GM13977 (cell line): ENCODE data around the gene ATP13A4.

Experiments
- DNase-seq: peaks from one replicate; pipeline ENCODE4 v3.0.0; 2012; ENCODE audit warnings: low spot score
- in situ Hi-C: fragments of 300-500 bp; cut with MboI; formaldehyde crosslinking; loops from one replicate; pipeline ENCODE4 v1.12.0; 2022; ENCODE audit warnings: low sequenced_read_pairs, low pct_unique_long_range_greater_than_20kb, mixed read lengths, inconsistent platforms; ENCODE audit not compliant: unreplicated experiment
- TF ChIP-seq, protein P1 (sequence below): IDR thresholded peaks from 2 replicates; pipeline ENCODE4 v1.5.1; 2012; ENCODE audit warnings: mild to moderate bottlenecking, control low read depth; ENCODE audit not compliant: insufficient read depth; ENCODE audit errors: extremely low read depth, missing control alignments

Gene ATP13A4

DNA sequence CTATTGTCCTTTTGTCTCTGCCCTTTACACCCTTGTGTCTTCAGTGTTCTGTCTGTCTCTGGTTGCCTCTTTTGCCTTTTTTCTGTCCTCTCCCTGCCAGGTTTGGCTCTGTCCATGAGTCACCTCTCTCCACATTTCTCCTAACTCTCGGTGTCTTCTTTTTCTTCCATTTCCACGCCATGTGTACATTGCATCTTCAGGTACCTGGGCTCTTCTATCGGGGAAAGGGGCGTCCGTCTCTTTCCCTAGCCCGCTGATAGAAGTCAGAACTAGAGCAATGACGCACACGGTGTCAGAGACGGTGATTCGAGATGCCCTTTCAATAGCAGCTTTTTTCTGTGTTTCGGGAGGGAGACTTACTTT is 39.0 kb upstream of the ATP13A4 start:
- in situ Hi-C loops: no loop called here
- peak; percentile 50 for DNase-seq
- TF ChIP-seq, protein P1, sequence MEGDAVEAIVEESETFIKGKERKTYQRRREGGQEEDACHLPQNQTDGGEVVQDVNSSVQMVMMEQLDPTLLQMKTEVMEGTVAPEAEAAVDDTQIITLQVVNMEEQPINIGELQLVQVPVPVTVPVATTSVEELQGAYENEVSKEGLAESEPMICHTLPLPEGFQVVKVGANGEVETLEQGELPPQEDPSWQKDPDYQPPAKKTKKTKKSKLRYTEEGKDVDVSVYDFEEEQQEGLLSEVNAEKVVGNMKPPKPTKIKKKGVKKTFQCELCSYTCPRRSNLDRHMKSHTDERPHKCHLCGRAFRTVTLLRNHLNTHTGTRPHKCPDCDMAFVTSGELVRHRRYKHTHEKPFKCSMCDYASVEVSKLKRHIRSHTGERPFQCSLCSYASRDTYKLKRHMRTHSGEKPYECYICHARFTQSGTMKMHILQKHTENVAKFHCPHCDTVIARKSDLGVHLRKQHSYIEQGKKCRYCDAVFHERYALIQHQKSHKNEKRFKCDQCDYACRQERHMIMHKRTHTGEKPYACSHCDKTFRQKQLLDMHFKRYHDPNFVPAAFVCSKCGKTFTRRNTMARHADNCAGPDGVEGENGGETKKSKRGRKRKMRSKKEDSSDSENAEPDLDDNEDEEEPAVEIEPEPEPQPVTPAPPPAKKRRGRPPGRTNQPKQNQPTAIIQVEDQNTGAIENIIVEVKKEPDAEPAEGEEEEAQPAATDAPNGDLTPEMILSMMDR: no peak

DNA sequence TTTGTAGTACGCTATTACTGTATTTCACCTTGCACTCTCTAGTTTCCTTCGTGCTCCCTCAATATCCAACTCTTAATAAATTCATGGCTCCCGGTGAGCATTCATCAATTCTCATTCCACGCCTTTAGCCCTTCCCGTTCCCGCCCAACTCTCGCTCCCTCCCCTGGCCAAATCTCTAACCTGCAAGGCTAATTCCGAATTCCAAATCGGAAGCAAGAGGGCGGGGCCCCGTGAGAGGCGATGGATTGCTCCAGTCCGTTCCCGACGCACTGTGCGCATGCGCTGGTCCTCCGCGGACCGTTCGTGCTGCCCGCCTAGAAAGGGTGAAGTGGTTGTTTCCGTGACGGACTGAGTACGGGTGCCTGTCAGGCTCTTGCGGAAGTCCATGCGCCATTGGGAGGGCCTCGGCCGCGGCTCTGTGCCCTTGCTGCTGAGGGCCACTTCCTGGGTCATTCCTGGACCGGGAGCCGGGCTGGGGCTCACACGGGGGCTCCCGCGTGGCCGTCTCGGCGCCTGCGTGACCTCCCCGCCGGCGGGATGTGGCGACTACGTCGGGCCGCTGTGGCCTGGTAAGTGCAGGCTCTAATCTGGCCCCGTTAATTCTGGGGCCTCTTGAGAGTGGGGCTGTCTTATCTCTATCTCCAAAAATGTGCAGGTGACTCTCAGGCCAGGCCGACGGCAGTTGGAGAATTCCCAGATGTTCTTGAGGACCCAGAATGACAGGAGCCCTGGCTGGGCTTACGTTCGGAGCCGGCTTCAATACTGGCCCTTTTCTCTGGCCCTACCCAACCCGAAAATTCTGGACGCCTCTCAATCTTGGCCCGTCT is 38.4 kb upstream of the ATP13A4 start, which contains the start of gene OPA1:
Gene OPA1, plus strand, starts transcription at position 368 of the 827 bp plus-strand sequence. Its CDS starts 170 bp downstream, at position 538.
- in situ Hi-C loops: no loop called here
- TF ChIP-seq, protein P1: no peak
- peak; percentile 95 for DNase-seq

DNA sequence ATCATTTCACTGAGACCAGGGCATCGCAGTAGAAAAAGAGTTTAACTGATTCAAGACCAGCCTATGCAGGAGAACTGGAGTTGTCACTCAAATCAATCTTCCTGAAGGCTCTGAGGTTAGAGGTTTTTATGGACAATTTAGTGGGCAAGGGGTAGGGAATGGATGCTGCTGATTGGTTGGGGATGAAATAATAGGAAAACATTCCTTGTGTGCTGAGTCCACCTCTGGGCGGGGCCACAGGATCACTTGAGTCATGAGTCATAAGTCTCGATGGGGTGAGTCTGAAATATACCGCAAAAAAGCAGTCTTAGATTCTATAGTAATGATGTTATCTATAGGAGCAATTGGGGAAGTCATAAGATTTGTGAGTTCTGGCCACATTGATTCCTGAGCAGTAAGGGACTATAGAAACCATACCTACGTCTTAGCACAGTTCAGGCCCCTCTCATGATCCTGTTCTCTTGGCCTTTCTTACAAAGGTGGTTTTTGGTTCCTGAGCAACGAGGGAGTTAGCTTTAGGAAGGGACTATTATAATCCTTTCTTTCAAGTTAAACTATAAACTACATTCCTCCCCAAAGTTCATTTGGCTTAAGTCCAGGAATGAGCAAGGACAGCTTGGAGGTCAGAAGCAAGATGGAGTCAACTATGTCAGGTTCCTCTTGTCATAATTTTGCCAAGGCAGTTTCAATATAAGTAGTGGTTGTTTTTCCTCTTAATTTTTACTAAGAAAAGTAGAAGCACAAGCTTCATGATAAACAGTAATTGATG is 35.6 kb upstream of the ATP13A4 start:
- no peak for DNase-seq

DNA sequence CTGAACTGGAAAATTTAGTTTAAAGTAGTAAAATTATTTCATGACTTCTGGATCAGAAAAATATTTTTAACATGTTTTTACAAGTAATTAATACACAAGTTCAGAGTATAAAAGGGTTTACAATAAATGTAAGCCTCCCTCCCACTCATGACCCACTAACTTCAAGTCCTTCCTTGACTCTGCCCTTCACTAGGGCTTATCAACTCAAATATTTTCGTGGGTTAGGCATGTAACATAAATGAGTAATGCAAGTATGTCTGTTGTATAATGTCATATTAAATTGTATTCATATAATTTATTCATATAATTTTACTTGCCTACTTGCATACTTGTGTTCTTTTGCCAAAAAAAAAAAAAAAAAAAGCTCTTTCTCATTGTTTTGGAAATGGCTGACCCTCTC is 34.9 kb upstream of the ATP13A4 start:
- no peak for DNase-seq
- in situ Hi-C loops: no loop called here
- TF ChIP-seq, protein P1: no peak

More for the DNA sequence above, 35.6 kb upstream of the ATP13A4 start:
- TF ChIP-seq, protein P1: no peak
- in situ Hi-C loops: no loop called here

DNA sequence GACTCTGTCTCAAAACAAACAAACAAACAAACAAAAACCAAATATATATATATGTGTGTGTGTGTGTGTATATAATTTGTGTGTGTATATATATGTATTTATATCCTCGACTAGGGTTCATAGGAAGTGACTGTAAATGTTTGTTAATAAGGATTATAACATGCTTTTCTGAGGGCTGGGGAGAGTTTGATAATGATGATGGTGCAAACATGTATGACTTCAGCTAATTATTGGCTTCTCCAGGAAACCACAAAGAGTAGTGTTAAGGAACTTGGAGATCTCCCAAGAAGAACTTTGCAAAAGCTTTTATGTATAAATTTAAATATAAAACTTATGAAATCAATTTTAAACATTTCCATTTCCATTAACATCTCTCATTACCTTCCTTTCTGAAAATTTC is 34.4 kb upstream of the ATP13A4 start:
- TF ChIP-seq, protein P1: no peak
- in situ Hi-C loops: no loop called here
- no peak for DNase-seq

DNA sequence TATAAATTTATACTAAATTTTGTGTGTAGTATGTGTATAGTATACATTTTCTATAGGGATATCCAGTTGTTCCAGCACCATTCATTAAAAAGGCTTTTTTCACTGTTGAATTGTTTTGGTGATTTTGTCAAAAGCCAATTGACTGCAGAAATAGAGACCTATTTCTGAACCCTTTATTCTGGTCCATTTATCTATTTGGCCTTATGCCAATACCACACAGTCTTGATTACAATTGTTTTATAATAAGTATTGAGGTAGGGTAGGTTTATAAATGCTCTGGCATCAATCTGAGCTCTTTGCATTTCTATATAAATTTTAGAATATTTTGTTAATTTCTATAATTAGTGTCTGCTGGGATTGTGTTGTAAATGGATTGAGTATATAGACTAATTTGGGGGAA is 31.8 kb upstream of the ATP13A4 start:
- no peak for DNase-seq
- in situ Hi-C loops: no loop called here
- TF ChIP-seq, protein P1: no peak
